ENCODE measurements around the gene CSF2. TPM values are rescaled to one million over a fixed set of nuclear protein-coding genes. Genes with fewer than 3 reads are reported as not detected.
"Not testable (repeated sequence)": the region's sequence is repeated elsewhere in the genome, so short reads cannot be mapped to it uniquely, and the experiment has no call there.

The CSF2 gene
- polyA plus RNA-seq, 3 donors: not detected

DNA sequence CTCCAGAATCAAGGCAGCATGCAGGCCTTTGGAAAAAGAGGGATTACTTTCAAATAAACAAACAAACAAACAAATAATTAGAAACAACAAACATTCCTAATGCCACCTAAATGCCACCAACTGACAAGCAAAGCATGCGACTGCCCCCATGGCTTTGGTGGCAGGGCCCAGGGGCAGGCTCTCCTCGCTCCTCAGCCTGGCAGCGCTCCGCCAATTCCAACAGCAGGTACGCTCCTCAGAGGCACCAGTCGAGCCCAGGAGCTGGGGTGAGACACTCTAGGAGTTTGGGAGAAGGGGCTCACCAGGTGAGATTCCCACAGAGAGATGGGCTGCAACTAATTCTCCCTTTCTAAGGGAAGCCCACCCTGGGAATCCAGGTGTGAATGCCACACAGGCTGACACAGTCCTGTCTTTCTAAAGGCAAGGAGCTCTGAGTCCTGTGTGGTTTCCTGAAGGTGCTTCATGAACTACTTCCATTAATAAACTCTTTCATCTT is 27.8 kb downstream of the CSF2 start:
- DNase-seq (ENCODE audit: extremely low read depth in 1 of 11, low read depth in 9 of 11, low spot score in 4 of 11): no peak

DNA sequence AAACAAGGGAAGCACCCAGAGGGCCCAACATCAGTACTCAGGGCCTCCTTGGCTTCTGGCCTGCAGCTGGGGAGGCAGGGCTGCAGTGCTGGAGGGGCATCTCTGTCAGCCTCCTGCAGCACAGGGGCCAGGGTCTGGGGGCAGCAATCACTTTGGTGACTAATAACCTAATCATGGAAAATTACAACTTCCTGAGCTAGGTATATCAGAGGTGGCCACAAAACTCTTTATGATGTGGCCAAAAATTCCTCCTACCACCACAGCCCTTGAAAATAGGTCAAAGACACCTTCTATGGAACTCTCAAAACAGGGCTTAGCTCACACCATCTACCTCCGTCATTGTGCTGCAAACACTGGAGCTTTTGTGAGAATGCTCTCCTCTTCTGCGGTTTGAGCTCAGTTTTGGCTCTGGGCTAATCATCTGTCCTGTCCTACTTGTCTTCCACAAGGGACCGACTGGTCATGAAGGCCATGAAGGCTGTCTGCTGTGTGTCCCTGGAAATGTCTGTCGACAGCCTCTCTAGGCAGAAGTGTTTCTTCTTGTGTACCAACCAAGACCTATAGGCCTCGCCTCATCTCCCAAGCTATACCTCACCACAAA is 28.6 kb downstream of the CSF2 start:
- no peak for DNase-seq (ENCODE audit: extremely low read depth in 1 of 11, low read depth in 9 of 11, low spot score in 4 of 11)

GRCh38 chr5:132102944-132103331 is 29.3 kb downstream of the CSF2 start:
- DNase-seq (ENCODE audit: extremely low read depth in 1 of 11, low read depth in 9 of 11, low spot score in 4 of 11): no peak

DNA sequence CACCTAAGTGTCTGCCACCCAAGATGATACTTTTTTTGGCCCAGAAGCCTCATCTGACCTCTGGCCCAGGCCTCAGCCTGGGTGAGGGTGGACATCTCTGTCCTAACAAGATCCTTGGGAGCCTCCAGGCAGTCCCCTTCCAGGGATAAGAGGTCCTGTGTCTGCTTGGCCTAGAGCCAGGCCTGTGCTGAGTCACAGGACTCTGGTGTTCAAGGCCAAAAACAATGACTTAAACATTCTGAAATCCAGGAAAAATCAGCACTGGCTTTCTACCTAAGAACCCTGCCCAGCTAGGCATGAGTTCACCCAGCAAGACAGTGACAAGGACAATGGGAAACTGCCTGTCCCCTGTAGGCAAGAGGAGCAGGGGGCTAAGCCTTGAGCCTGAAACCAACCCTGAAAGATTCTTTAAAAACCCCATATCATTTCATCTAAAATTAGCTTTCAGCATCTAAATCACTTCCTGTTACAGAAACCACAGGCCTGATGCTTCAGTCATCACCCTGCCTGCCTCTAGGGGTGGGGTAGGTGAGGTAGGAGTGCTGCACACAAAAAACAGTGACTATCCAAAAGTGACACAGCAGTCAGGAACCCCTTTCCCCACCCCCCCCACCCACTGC is 29.9 kb downstream of the CSF2 start:
- peak in 4 of 11 donors; percentile 4 to 29 (median 12) for DNase-seq (ENCODE audit: extremely low read depth in 1 of 11, low read depth in 9 of 11, low spot score in 4 of 11)

DNA sequence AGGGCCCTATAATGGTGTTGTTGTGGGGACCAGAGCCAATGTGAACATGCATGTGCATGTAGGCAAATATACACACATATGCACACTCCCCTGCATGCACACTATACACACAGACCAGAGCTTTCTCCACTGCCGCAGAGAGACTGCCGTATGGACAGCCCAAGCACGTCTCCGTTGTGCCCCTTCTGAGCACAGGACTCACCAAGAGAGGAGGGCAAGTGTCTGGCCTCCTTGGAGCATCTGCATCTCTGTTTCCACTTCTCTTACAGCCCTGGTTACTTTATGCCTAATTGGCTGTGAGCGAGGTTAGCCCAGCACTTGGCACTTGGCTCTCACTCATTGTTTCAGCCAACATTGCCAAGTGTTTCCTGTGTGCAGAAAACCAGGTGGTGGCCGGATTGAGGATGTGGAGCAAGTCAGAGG is 30.4 kb downstream of the CSF2 start:
- no peak for DNase-seq (ENCODE audit: extremely low read depth in 1 of 11, low read depth in 9 of 11, low spot score in 4 of 11)

- no peak for DNase-seq (ENCODE audit: extremely low read depth in 1 of 11, low read depth in 9 of 11, low spot score in 4 of 11)
These were observed 31.0 kb downstream of the CSF2 start for GRCh38 chr5:132104556-132104955.

DNA sequence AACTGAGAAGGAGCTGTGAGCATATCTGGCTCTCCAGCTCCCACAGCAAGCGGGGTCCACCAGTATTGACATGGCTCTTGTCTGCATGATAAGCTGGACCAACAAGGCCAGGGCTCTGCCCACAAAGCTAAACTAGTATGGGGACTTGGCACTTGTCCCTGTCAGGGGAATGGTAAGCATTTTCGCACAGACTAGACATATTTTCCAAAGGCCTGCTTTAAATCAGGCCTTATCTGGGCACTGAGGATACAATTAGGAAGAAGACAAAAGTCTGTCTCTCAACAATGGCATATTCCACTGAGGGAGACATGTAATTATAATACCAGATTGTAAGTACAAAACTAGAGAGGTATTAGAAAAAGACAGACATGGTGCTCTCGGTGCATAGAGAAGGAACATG is 32.1 kb downstream of the CSF2 start:
- no peak for DNase-seq (ENCODE audit: extremely low read depth in 1 of 11, low read depth in 9 of 11, low spot score in 4 of 11)

DNA sequence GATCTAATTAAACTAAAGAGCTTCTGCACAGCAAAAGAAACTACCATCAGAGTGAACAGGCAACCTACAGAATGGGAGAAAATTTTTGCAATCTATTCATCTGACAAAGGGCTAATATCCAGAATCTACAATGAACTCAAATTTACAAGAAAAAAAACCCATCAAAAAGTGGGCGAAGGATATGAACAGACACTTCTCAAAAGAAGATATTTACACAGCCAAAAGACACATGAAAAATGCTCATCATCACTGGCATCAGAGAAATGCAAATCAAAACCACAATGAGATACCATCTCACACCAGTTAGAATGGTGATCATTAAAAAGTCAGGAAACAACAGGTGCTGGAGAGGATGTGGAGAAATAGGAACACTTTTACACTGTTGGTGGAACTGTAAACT is 34.9 kb downstream of the CSF2 start:
- DNase-seq (ENCODE audit: extremely low read depth in 1 of 11, low read depth in 9 of 11, low spot score in 4 of 11): not testable (repeated sequence)

DNA sequence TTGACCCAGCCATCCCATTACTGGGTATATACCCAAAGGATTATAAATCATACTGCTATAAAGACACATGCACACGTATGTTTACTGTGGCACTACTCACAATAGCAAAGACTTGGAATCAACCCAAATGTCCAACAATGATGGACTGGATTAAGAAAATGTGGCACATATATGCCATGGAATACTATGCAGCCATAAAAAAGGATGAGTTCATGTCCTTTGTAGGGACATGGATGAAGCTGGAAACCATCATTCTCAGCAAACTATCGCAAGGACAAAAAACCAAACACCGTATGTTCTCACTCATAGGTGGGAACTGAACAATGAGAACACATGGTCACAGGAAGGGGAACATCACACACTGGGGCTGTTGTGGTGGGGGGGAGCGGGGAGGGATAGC is 35.4 kb downstream of the CSF2 start:
- DNase-seq (ENCODE audit: extremely low read depth in 1 of 11, low read depth in 9 of 11, low spot score in 4 of 11): not testable (repeated sequence)

DNA sequence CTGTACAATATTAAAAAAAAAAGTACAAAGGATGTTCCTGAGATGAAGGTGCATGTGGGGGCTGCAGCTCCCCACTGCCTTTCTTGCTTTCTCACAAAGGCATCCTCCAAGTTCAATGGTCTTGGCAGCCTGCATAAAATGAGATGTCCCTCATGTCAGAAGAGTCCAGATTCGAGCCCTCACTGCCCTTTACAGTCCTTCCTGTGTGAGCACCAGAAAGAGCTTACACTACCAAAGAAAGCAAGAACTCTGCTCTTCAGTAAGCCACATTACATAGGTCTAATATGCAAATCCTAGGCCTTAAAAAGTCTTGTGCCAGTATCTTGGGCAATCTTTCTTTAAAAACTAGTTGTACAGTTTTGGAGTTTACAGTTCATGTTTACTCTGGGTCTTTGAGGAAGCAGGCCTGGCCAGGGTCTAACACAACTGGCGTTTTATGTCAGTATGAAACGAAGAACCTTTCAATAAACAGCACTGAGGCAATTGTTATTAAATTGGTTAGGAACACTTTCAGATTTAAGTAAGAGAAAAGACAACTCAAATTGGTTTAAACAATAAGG is 36.0 kb downstream of the CSF2 start:
- no peak for DNase-seq (ENCODE audit: extremely low read depth in 1 of 11, low read depth in 9 of 11, low spot score in 4 of 11)

DNA sequence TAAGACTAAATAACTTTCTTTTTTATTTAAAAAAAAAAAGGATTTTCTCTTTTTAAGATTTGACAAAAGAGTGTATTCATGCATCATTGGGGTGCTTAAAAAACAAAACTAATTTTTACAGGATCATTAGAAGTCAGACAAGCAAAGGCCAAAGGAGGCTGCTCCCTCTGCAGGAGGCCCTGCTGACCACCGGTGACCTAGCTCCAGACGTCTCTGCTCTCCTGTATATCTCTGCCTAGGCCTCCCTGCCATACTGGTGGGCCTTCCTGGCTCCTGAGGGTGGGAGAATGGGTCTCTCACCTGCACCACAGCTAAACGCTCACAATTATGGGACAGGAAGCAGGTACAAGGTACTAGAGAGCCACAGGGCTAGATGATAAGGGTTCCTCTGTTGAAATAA is 36.6 kb downstream of the CSF2 start:
- DNase-seq (ENCODE audit: extremely low read depth in 1 of 11, low read depth in 9 of 11, low spot score in 4 of 11): no peak

DNA sequence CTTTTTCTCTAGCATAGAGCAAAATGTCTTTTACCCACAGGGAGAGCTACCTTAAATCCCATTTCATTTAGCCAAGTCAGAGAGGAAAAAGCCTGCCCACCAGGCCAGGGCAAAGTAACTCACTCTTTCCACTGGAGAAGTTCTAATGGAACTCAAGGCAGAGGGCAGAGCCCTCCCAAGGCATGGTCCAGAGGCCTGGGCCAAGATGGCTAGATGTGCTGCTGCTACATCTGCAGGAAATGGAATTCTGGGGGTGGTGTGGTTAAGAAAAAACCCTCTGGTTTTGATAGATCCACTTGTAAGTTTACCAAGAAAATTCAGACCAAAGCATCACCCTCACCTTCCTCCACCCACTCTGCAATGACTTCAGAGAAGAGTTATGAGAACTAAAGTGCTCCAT is 37.3 kb downstream of the CSF2 start:
- no peak for DNase-seq (ENCODE audit: extremely low read depth in 1 of 11, low read depth in 9 of 11, low spot score in 4 of 11)

DNA sequence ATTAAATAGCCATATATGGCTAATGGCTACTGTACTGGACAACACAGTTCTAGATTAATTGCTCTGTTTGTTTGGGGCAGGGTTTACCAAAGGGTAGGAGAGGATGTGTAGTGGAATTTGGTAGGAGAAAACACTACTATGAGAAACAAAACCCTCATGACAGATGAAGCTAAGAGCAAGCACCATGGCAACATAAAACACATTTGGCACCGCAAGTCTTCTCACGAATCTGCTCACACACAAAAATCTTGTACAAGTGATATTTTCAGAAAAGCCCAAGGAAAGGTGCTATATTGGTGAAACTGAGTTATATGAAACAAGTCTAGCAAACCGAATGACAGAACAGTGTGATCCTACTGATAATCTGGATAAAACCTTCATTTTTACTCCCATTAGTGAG is 38.5 kb downstream of the CSF2 start:
- DNase-seq (ENCODE audit: extremely low read depth in 1 of 11, low read depth in 9 of 11, low spot score in 4 of 11): no peak

DNA sequence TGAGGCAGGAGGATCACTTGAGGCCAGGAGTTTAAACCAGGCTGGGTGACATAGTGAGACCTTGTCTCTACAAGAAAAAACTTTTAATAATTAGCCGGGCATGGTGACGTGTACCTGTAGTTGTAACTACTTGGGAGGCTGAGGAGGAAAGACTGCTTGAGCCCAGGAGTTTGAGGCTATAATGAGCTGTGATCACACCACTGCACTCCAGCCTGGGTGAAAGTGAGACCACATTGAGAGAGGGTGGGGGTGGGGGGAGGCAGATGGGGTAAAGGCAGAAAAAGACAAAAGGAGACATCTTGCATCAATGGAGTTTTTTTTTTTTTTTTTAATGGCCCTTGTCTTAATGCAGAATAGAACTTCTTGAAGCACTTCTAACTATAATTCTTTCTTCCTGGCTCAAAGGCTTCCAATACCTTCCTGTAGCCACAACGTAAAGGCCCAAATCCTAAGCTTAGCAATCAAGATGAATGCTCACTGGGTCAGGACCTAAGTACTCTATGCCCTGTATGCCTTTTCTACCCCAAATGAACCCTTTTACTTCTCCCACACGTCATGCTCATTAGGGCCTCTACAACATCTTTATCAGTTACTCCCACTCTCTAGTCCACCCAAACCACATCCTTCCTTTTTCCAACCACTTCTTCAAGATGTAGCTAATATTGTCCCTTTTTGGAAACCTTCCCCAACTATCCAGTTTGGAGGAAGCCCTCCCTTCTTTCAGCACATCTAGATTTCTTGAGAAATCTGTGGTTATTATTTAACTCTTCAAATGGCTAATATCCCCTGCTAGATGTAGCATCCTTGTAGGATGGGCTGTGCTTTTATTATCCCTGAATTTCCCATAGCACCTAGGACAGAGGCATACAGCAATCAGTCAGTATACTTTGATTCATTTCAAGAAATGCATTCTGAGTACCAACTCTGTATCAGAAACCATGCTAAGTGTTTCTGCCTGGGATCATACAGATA is 40.8 kb downstream of the CSF2 start:
- DNase-seq (ENCODE audit: extremely low read depth in 1 of 11, low read depth in 9 of 11, low spot score in 4 of 11): no peak

DNA sequence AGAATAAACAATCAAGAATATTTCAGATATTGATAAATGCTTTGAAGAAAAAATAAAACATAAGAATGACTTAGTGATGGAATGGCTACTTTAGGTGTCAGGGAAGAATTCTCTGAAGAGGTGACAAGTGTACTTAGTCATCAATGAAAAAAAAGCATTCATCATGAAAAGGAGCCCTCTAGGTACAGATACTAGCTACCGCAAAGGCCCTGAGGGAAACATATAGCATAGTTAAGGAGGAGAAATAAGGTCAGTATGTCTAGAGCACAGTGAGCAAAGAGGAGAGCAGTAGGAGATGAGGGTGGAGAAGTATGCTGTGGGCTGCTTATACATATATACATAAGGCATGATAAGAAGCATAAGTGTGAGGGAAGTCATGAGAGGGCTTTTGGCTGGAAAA is 41.8 kb downstream of the CSF2 start:
- DNase-seq (ENCODE audit: extremely low read depth in 1 of 11, low read depth in 9 of 11, low spot score in 4 of 11): no peak

GRCh38 chr5:132116072-132116471 is 42.5 kb downstream of the CSF2 start:
- no peak for DNase-seq (ENCODE audit: extremely low read depth in 1 of 11, low read depth in 9 of 11, low spot score in 4 of 11)

- not testable (repeated sequence) for DNase-seq (ENCODE audit: extremely low read depth in 1 of 11, low read depth in 9 of 11, low spot score in 4 of 11)
These were observed 43.4 kb downstream of the CSF2 start for GRCh38 chr5:132116909-132117489.

GRCh38 chr5:132120717-132121116 is 47.1 kb downstream of the CSF2 start:
- not testable (repeated sequence) for DNase-seq (ENCODE audit: extremely low read depth in 1 of 11, low read depth in 9 of 11, low spot score in 4 of 11)

DNA sequence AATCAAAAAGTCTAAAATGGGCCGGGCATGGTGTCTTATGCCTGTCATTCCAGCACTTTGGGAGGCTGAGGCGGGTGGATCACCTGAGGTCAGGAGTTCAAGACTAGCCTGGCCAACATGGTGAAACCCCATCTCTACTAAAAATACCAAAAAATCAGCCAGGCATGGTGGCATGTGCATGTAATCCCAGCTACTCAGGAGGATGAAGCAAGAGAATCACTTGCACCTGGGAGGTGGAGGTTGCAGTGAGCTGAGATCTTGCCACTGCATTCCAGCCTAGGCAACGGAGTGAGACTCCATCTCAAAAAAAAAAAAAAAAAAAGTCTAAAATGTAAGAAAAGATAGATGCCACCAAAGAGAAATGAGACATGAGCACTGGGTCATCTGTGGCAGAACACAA is 49.4 kb downstream of the CSF2 start:
- not testable (repeated sequence) for DNase-seq (ENCODE audit: extremely low read depth in 1 of 11, low read depth in 9 of 11, low spot score in 4 of 11)

Measured in renal cortex interstitium (tissue), 11 donors.